GM19452 (cell line): ENCODE data around the gene AGBL3.
"Not testable (repeated sequence)": the region's sequence is repeated elsewhere in the genome, so short reads cannot be mapped to it uniquely, and the experiment has no call there.

Experiments used
- ATAC-seq: cut with Tn5 transposase; IDR thresholded peaks from one replicate; pipeline ENCODE4 v1.9.1; 2021; ENCODE audit not compliant: unreplicated experiment

The AGBL3 gene

GRCh38 chr7:135074531-135074930 is 88.2 kb downstream of the AGBL3 start:
- ATAC-seq, result no peak

GRCh38 chr7:135075716-135076115 is 89.4 kb downstream of the AGBL3 start:
- no peak for ATAC-seq

DNA sequence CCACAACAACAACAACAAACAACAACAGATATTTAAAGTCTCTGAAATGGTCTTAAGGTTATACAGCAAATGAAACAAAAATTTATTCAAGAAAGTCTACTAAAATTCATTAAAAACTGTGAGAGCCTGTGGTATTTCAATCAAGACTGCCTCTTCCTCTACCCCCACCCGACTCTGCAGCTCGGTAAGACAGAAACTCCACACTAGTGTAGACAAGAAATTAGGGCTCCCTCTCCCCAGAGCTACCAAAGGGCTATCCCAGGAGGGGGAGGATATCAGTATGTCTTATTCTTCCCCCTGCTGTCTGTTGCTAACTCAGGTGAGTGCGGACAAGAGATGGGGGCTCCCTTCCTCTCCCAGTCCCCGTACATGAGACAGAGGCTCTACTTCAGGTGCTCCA is 90.6 kb downstream of the AGBL3 start:
- ATAC-seq, result no peak

GRCh38 chr7:135077642-135078041 is 91.3 kb downstream of the AGBL3 start:
- ATAC-seq, result no peak

- no peak for ATAC-seq
Observed at GRCh38 chr7:135078051-135078450, 91.7 kb downstream of the AGBL3 start.

DNA sequence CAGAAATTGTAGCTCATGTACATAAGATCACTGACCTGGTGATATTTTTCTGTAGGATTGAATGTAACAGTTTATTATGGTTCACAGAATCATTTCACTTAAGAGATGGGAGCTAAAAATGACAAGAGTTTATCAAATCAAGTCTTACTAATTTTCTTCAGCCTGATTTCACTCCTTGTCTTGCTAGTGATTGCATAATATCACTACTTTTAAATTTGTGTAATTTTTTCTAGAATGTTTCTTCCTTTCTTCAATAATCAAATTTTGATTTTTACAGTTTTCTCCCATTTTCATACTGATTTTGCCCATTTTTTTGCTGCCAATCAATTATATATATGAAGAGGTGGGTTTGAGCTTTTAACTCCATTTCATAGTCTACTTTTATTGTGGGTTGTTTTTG is 92.8 kb downstream of the AGBL3 start:
- no peak for ATAC-seq

DNA sequence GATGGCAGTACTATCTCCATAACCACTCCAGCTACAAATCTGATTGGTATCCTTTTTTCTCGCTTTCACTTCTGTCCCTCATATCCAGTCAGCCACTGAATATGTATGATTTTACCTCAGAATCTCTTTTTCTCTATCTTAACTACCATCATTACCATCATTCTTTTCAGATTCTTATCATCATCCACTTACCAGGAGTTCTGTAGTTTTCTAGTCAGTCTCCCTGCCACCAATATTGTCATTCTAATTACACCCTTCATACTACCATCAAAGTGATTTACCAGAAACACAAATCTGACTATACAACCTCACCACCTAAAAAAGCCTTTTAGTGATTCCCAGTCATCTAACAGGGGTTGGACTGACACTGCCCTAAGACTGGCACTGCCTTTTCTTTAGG is 96.7 kb downstream of the AGBL3 start:
- ATAC-seq, result no peak

DNA sequence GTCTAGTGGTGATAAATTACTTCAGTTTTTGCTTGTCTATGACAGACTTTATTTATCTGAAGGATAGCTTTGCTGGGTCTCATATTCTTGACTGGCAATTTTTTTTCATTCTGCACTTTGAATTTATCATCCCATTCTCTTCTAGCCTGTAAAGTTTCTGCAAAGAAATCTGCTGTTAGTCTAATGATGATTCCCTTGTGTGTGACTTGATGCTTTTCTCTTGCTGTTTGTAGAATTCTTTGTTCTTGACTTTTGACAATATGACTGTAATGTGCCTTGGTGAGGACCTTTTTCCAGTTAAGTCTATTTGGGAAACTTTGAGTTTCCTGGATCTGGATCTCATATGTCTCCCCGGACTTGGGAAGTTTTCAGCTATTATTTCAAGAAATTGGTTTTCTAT is 102.3 kb downstream of the AGBL3 start:
- no peak for ATAC-seq

DNA sequence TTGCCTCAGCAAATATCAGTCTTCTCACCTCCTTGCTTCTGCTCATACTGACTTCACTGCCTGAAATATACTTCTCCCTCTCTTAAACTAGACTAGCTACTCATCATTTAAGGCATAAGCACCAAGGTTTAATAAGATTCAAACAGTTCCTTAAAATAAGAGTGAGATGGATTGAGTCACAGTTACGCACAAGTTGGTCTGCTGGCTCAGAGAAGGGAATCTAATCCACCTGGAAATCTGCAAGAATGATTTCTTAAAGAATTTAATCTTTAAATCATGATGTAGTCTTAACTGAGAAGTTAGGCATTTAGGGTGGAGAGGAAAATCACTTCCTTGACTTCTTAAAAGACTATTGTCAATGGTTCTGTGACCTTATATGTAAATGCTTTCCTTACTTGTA is 105.4 kb downstream of the AGBL3 start:
- ATAC-seq, result no peak

GRCh38 chr7:135094472-135095237 is 108.3 kb downstream of the AGBL3 start:
- ATAC-seq, result no peak

DNA sequence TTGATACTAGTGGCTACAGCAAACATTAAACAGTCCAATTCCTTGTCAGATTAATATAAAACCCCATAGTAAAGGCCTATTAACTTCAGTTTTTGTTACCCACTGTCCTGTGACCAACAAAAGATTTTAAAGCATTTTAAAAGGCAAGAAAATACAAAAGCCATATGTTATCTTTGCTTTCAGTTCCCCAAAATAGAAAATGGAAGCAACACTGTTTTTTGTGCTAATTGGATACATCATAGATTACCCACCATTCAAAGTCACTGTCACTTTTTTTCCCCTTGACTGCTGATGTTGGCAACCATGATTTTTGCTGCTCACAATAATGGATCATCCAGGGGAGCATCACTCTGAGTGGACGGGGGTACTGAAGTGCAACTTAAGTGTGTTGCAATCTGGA is 109.1 kb downstream of the AGBL3 start:
- ATAC-seq, result no peak

- no peak for ATAC-seq
Observed at GRCh38 chr7:135098391-135098790, 112.1 kb downstream of the AGBL3 start.

- ATAC-seq, result no peak
Observed at GRCh38 chr7:135100856-135101255, 114.5 kb downstream of the AGBL3 start.

DNA sequence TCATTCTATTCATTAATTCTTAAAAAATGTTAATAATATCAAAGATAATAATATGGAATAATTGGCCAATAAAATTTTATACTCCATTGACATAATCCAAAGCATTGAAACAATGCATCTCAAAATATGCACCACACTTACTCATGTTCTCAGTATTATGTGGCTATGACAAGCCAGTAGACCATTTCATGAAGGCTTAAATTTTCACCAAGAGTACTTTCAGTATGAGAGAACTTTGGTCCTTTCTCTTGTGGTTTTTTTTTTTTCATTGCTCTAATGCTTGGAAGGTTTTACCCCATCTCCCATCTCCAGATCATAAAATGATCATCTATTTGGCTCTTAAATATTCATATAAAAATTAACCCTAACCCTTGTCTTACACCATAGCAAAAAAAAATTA is 116.1 kb downstream of the AGBL3 start:
- ATAC-seq, result peak; percentile 96

DNA sequence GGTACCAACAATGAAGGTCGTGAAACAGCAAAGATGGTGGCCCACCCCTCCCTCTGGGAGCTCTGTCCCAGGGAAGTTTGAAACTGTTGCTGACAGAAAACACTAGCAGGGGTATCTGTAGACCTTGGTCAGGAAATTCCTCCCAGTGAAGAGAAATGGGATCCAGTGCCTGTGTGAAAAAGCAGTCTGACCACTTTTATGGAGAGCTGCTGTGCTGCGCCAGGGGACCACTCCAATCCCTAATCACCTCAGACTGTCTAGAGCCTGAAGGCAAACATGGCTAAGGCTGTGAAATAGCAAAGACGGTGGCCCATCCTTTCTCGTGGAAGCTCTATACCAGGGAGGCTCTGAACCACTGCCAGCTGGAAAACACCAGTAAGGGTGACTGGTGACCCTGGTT is 123.3 kb downstream of the AGBL3 start:
- no peak for ATAC-seq

- ATAC-seq, result no peak
Observed at GRCh38 chr7:135109976-135110375, 123.7 kb downstream of the AGBL3 start.

GRCh38 chr7:135111379-135111778 is 125.1 kb downstream of the AGBL3 start:
- no peak for ATAC-seq

GRCh38 chr7:135114622-135115021 is 128.3 kb downstream of the AGBL3 start:
- no peak for ATAC-seq

DNA sequence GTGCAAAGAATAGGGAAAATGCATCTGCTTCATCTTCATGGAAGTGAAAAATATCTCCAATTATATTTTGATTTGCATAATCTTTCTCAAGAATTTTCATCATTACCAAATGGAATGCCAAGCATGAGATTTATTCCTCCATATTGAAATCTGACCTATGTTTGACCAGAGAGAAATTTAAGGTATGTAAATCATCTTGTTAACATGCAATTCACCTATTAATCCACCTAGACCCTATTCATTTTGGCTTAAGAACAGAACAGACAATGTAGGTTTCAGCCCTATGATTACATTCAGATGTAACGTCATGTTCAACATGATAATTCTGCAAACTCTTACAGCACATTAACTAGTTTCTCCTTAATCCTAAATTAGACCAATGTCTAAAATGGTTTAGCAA is 130.8 kb downstream of the AGBL3 start:
- no peak for ATAC-seq

- no peak for ATAC-seq
Observed at GRCh38 chr7:135121868-135122267, 135.6 kb downstream of the AGBL3 start.

- not testable (repeated sequence) for ATAC-seq
Observed at GRCh38 chr7:135124631-135125030, 138.3 kb downstream of the AGBL3 start.

GRCh38 chr7:135128931-135129330 is 142.6 kb downstream of the AGBL3 start:
- no peak for ATAC-seq

DNA sequence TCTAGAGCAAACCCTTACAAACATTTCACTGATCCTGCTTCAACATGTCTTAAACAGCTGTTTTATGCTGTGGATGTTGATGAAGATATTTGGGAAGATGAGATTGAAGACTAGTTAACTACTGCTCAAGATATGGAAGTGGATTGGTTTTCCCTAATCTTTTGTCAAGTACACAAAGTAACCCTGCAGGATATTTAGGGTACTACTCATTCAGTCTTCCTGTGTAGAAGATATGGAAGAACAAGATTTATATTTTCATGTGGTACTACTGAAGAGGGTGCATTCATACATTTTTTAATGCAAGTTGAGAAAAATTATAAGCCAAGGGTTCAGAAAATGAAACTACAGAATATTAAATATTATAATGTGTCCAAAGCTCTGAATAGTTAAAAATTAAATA is 143.3 kb downstream of the AGBL3 start:
- ATAC-seq, result no peak
